HuH-7 (cell line): ENCODE data around the gene ELF4.
A peak's percentile ranks its signal among the peaks of the same experiment; 100 is the strongest.

Experiments
- DNase-seq: peaks from one replicate; pipeline ENCODE4 v3.0.0; 2011; ENCODE audit warnings: low spot score

The ELF4 gene

GRCh38 chrX:130114141-130114588, 3.9 kb upstream of the ELF4 start:
- no peak for DNase-seq

GRCh38 chrX:130111220-130112154, 1.2 kb upstream of the ELF4 start:
- no peak for DNase-seq

DNA sequence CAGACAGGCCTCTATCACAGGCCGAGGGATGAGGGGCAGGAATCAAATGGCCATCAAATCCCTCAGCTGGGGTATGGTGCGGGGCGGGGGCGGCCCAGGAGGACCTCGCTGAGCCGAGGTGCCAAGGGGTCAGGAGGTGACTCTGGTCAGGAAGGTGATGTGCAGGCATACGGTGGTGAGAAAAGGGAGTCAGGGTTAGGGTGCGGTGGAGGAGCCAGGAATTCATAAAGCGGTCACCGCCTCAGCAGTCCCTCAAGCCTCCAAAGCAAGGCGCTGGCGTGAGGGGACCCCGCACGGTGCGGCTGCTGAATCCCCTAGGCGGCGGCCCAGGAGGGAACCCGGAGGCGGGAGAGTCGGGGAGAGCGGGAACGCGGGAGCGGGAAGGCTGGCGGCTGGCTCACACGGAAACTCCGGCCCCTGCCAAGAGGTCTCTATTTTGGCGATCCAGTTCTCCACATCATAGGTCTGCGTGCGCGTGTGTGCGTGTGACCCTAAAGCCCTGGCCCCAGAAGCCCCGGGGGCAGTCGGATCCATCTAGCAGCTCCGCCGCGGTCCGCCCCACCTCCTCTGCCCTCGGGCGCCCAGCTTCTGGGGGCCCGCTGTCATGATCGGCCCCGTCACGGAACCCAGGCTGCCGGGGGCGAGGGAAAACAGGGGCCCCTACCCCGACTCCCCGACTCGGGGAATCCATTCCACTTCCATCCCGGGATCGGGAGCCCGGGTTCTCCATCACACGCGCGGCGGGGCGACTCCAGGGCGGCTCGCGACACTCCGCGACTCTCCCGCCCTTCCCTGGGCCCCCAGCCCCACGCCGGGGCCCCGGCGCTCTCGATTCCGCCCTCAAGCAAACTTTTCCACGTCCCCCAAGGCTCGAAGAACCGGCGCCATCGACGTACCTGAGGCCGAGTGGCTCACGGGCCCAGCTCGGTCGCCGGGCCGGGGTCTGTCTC, 593 bp downstream of the ELF4 start:
- DNase-seq = no peak

DNA sequence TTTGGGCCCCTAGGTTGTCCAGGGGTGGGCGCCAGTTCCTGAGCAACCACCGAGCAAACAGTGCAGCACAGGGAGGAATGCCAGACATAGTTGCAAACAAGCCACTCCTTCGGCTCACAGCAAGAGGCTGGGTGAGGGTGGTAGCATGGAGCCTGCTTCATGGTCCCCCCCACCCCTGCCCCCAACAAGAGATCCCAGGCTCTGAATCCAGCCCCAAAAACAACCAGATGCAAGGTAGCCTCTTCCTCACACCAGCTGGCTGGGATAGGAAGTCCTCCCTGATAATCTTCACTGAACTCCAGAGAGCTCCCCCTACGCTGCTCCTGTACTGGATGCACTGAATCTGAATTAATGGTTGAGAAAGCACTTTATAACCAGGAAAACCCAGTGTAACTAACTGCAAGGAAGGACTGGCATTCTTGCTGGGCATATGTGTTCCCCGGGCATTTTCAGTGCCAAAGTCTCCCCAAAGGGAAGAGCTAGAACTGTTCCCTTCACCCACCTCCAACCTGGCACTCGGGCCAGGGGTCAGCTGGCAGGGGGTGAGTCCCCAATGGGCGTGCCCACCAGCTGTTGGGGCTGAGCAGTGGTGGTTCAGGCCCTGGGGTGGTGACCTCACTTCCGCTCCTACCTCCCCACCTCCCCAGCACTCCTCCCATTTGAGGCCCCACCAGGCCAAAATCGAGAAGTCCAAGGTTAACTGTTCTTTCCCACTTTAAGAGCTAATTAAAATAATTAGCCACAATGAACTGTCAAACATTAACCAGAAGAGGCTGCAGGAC, 1.5 kb downstream of the ELF4 start:
- DNase-seq = peak; percentile 73

- no peak for DNase-seq
These were observed 4.2 kb downstream of the ELF4 start for GRCh38 chrX:130106071-130106470.

GRCh38 chrX:130105244-130105643, 5.1 kb downstream of the ELF4 start:
- no peak for DNase-seq

DNA sequence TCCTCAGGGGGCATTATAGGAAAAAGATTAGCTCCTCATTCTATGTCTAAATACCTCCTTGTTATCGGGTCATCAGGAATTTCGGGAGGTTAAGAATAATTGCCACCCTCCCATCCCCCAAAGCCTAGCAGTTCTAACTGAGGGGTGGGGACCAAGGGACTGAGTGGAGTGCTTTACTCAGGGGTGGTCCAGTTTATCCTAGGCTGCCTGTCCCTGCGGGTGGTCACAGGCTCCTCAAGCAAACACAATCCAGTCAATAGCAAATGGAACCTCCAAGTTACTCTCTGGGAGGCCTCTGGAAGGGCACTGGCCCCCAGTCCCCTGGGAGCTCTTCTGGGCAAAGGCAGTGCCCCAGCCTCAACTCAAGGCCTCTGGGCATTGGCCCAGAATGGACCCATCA, 6.7 kb downstream of the ELF4 start:
- no peak for DNase-seq

GRCh38 chrX:130100180-130100579, 10.1 kb downstream of the ELF4 start:
- no peak for DNase-seq

GRCh38 chrX:130098210-130098552, 12.1 kb downstream of the ELF4 start:
- DNase-seq = no peak

- no peak for DNase-seq
These were observed 12.6 kb downstream of the ELF4 start for GRCh38 chrX:130097507-130098209.

DNA sequence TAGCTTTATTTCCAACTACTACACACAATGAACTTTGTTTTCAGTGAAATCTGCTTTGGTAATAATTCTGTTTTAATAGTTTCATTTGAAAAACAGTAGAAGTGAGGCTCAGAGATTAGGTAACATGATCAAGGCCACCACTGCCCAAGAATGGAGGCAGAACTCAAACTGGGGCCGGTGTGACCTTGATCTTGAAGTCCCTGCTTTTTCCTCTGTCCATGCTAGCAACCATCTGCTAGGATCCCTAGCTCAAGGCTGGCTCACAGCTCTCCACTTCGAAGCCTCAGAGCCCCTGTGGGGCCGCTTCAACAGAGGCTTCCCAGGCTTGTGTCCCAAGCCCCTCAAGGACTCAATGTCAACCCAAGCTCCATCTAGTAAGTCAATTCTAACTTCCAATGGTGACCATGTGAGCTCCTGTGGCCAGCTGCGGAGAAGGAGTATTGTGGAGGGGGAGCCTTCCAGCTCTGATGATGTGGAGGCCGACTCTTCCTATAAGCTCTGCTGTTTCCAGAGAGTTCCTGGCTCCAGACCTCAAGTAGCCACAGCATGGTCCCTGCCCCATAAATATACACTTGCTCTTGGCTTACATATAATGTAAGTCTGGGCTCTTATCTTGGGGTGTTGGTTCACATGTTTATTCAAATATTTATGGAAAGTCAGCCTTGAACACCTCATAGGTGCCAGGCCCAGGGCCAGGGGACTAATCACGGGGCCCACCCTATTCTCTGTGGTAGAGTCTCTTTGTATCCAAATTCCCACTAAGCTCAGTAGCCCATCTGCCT, 14.9 kb downstream of the ELF4 start:
- DNase-seq = no peak

GRCh38 chrX:130094696-130095095, 15.6 kb downstream of the ELF4 start:
- no peak for DNase-seq

- no peak for DNase-seq
These were observed 17.0 kb downstream of the ELF4 start for GRCh38 chrX:130093271-130093670.

- DNase-seq = no peak
These were observed 18.2 kb downstream of the ELF4 start for GRCh38 chrX:130091980-130092522.

DNA sequence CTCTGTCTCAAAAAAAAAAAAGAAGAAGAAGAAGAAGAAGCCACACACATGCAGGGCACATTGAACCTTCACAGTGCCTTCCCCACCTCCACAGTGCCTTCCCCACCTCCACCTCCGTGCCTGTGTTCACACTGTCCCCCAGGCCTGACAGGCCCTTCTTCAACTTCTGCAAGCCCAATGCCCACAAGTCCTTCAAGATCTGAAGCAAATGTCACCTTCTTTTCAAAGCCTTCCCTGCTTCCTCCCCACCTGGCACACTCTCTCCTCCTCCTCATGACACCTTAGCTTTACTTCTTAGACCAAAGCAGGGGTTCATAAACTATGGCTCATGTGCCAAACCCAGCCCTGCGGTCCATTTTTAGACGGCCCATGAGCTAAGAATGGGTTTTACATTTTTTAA, 19.9 kb downstream of the ELF4 start:
- DNase-seq = no peak

- DNase-seq = no peak
These were observed 23.7 kb downstream of the ELF4 start for GRCh38 chrX:130086447-130087206.

DNA sequence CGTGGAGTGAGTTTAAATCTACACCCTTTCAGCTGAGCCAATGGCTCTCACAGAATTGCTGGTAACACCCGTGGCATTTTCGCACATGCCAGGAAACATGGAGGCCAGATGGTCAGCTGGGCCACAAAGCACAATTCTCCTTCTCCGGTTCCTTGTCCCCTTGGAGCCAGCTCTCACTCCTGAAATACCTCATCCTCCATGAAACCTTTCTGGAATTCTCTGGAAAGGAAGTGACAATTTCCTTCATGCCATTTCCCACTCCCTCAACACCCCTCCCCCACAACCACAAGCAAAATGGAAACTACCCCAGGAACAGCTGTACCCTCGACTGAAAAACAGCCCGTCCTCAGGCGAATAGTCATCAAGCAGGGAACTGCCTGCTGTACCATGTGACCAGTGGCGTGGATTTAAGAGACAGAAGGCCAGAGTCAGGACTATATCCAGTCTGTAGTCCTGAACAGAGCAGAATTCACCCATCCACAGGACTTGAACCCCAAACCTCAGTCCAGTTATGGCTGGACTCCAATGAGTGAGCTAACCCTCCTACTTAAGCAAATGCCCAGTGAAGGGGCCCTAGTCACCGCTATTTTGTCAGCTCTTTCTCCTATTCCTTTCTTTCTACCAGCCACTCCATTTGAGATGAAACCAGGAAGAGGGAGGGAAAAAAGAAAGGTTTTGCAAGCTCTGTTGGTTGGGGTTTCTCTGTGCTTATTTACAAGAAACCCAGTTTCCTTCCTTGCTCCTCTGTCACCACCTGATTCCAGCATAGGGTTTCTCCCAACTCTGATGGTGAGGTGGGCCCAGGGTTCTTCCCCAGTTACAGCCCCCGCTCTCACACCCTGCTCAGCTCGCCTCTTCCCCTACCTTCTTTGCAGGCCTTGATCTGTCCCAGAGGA, 24.5 kb downstream of the ELF4 start:
- DNase-seq = no peak

DNA sequence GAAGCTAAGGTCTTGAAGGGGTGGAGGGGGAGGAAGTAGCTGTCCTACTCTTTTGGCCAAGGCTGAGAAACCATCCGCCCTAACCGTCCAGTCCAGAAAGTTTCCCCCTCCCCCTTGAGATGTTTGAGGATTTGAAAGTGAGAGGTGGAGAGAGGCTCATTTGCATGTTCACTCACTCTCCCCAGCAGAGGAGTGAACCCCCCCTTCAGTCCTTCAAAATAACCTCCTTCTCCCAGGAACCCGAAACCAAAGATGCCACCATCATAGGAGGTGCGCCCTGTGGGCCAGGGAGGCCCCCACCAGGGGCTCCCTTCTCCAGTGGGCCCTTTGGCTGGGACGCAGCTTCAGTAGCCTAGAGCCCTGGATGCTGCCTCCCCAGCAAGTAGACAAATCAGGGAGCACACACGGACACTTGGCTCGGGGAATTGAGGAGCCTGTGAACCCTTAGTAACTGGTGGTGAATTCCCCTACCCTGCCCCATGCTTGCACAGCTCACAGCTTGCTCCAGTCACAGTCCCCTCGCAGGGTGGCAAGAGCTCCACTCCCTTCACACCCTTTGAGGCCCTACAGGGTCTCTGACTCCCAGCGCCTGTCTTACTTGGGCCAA, 25.6 kb downstream of the ELF4 start:
- no peak for DNase-seq
